Urothelium cell line (cell line): ENCODE measurements around the gene ANO8.
"Not testable (repeated sequence)": the region's sequence is repeated elsewhere in the genome, so short reads cannot be mapped to it uniquely, and the experiment has no call there.

Source experiments
- DNase-seq: peaks from one replicate; pipeline ENCODE4 v3.0.0; 2011; ENCODE audit warnings: low spot score, mixed read lengths
- FAIRE-seq: peaks from 2 replicates; lab custom pipeline; 2011; peaks lifted over from hg19 to GRCh38; lab: Jason Lieb, UNC

ANO8 gene

DNA sequence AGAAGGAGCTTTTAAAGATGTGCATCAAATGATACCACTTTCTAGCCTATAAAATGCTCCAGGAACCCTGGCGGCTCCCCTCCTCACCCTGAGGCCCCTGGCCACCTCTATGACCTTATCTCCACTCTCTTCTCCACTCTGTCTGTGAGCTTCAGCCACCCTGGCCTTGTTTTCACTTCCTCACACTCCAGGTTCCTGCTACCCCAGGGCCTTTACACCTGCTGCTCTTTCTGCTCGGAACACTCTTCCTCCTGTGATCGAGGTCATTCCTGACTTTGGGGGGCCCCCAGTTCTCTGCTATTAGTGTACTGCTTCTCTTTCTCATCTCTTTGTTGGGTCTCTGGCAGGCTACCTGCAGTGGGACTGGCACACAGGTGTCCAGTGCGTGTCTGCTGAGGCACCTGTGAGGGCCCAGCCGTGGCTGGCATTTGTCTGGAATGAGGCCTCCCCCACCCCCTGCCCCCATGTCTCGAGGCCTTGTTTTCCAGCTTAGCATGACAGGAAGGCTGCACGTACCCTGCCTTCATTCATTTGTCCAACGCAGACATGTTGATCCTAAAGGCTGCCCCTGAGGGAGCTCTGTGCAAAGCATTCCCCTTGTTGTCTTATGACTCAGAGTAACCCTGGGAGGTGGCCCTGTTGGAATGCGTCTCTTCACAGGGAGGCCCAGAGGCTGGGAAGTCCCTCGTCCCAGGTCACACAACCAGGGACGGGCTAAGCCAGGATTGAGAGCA, 23.0 kb downstream of the ANO8 start:
- FAIRE-seq (no peak), DNase-seq (no peak)

DNA sequence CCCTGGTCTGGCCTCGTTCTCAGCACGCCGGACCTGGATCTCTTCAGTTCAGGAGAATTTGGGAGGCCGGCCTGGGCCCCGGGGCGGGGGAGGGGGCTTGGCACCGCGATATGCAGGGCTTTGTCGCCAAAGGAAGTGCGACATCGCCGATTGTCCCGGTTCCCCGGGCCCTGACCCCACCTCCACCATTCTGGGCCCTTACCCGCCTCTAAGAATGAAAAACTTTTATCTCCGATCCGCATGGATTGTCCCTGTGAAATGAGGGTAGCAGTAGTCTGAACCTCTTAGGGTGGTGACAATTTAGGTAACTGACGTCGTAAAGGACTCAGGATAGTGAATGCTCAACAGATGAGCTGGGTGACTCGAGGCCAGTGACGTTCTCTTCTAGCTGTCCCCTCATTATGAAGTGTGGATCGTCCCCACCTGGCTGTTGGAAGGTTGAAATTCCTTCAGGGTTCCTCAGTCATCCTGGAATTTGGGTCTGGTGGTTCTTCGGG, 24.6 kb downstream of the ANO8 start:
- no peak for DNase-seq
- FAIRE-seq: no peak

DNA sequence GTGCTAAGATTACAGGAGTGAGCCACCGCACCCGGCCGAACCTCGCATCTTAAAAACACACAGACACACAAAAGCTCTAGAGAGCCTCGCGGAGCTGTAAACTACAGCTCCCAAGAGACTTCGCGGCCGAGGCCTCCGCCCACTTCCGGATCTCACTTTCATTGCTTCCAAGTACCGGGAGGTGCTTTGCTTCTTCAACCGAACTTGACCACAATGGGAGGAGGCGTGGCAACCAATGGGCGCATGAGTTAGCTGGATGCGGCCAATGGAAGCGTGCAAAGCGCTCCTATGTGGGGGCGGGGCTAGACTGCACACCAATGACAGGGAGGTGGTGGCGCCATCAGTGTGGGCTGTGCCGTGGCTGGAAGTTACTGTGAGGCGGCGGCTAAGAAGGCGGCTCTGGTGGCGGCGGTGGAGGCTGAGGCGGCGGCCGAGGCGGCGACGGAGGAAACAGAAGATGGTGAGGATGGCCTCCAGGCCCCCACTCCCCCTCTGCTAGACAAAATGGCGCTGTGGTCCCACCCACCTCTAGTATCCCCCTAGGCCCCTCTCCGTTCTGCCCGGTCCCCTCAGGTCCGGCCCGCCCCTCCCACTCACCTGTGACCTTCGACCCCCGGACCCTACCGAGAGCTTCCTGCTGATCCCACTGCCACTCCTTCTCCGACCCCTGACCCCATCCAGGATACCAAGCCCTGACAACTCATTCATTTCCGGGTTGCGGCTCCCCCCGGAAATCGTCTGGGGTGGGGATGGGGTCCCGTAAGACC, 25.3 kb downstream of the ANO8 start, which contains the start of gene DDA1:
Gene DDA1 (plus strand): TSS at position 366 of the 767 bp plus-strand sequence. CDS start 92 bp downstream, at position 458.
- peak; percentile 85 for FAIRE-seq
- peak; percentile 91 for DNase-seq

DNA sequence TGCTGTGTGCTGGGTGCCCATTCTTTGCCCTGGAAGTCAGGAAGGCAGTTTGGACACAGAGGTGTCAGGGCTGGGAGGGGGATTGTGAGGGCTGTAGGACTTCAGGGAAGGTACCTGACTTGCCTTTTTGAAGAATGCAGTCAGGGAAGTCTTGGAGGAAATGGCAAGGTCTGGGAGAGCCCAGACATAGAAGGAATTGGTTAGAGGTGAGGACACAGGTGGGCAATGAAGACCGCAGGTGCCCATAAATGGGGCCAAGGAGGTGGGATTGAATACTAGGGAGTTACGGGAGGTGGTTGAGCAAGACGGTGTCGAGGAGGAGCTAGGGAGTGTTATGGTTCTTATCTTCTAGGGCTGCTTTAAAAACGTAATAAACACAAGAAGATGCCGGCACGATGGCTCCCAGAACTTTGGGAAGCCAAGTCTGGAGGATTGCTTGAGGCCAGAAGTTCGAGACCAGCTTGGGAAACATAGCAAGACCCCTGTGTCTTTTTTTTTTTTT, 26.7 kb downstream of the ANO8 start:
- FAIRE-seq (no peak), DNase-seq (no peak)

- FAIRE-seq (no peak), DNase-seq (no peak)
Observed at GRCh38 chr19:17306285-17306714, 28.4 kb downstream of the ANO8 start.

DNA sequence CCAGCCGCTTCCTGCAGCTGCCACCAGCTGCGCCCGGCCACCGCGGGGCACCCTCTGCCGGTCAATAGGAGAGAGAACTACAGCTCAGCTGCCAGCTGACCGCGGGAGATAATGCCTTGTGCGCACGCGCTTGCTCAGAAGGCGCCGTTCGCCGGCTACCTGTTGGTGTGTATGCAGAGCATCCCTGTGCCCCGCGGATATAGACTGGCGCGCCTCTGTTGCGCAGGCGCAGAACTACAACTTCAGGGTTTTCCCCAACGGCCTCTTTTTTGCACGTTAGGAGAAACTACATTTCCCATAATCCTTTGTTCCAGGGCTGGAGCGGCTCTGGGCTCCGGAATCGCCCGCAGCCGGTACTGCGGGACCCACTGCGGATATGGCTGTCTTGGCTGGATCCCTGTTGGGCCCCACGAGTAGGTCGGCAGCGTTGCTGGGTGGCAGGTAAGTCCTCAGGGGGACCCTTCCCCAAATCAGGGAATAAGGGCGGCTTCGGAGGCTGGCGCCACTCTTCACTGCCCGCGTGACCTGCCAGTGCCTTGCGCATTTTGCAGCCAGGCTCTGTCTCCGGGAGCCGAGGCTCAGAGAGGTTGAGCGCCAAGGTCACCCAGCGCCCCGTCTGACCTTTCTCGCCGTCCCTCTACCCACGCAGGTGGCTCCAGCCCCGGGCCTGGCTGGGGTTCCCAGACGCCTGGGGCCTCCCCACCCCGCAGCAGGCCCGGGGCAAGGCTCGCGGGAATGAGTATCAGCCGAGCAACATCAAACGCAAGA, 29.0 kb downstream of the ANO8 start, which contains the start of gene MRPL34:
Gene MRPL34 (plus strand): TSS at position 356 of the 768 bp plus-strand sequence. CDS start 21 bp downstream, at position 377.
- DNase-seq: peak; percentile 88
- FAIRE-seq: no peak

DNA sequence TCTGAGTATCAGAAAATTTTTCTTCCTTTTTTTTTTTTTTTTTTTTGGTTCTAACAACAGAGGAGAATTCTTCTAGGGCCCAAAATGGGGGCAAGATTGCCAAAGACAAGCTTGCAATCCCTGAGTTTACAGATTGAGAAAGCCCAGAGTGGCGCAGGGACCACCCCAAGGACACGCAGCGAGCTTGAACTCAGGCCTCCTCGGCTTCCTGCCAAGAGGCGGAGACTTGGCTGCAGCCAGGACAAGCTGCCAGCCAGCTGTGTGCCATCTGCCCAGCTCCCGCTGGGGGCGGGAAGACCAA, 29.5 kb downstream of the ANO8 start:
- no peak for DNase-seq
- peak; percentile 59 for FAIRE-seq

DNA sequence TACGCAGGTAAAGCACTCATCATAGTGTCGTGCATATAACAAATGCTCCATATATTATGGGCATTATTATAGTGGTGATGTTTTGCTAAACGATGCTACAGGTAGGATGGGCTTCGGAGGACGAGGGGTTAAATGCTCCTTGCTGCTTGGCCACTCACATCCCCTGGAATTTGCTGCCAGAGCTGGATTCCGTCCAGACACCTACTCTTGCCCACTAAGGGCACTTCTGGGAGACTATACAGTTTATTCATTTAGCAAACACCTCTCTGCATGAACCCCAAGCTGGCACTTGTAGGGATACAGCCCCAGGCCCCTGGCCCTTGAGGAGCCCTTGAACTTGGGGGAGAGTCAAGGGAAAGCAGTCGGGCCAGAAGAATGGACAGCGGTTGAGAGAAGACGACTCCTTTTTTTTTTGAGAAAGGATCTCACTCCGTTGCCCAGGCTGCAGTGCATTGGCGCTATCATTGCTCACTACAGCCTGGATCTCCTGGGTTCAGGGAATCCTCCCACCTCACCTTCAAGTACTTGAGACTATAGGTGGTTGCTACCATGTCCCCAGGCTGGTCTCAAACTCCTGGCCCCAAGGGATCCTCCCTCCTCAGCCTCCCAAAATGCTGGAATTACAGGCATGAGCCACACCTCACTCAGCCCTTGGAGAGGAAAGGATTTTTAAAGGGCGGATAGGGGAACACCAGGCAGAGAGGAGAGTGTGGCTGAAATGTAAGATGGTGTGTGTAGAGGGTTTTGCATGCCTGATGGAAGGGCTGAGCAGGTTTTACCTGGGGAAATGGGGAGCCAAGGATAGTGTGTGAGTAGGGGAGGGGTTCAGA, 30.1 kb downstream of the ANO8 start:
- no peak for DNase-seq
- FAIRE-seq: no peak

DNA sequence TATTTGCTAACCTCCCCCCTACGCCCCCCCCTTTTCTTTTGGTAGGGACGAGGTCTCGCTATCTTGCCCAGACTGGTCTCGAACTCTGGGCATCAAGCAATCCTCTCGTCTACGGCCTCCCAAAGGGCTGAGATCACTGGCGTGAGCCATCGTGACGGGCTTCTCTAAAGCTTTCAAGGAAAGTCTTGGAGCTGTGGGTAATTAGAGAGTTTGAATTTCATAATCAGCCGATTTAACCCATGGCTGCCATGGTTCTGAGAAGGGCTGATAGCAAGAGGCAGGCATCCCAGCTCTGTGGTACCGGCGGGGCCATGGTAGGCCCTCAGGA, 30.8 kb downstream of the ANO8 start:
- DNase-seq: no peak
- no peak for FAIRE-seq

DNA sequence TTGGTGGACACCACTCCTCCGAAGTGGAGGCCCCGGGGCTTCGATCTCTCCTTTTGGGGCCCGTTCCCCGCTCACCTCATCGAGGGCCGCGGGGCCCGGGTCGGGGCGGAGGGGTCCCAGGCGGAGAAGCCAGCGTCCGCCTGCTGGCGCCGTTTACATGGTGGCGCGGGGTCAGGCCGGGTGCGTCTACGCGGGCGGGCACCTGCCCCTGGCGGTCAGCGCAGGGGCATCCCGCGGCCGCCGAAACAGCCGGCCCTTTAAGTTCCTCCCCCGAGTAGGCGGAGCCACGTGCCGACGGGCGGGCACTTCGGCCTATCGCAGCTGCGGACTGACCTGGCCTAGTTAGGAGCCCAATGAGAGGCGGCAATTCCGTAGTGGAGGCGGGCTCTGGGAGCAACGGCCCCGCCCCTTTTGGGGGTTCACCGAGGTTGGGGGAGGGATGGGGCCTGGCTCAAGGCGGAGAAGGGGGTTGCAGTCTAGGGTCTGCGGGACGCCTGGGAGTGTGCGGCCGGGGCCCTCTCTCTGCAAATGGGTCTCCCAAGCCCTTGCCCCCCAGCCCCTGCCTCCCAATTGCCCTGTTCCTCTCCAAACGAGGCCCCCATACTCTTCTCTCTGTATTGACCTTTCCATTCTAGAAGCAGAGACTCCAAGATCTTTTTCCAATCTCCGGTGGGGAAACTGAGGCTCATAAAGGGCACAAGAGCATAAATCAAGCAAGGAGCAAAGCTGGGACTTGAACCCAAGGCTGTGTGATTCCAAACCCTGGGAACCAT, 31.3 kb downstream of the ANO8 start, which contains the start of gene ABHD8:
Gene ABHD8 (minus strand): TSS at position 259 of the 773 bp plus-strand sequence. CDS start 1,809 bp downstream, outside the sequence.
- DNase-seq: peak; percentile 91
- no peak for FAIRE-seq

GRCh38 chr19:17302391-17303166, 32.1 kb downstream of the ANO8 start:
- FAIRE-seq (no peak), DNase-seq (no peak)

DNA sequence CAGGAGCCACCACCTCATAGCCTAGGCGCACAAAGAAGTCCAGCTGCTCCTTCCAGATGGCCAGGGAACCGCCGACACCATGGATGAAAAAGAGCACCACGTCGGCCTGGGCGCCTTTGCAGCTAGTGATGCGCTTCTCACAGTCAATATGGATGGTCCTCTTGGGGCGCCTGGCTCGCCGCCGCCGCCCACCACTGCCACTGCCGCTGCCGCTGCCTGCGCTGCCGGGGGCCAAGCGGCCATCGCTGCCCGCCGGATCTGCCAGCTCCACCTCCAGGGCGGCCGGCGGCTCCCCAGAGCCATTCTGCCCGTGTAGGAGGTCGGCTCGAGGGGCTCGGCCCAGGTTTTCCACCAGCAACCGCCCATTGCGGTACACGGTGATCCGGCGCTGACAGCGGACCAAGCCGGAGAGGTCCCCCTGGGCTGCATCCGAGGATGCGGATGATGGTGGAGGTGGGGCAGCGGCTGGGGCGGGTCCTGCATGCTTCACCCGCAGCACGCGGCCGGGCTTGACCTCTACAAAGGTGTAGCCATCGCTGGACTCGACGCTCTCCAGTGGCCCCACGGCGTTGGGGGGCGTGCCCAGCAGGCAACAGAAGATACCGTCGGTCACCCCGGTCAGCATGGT, 33.5 kb downstream of the ANO8 start:
- no peak for DNase-seq
- no peak for FAIRE-seq

DNA sequence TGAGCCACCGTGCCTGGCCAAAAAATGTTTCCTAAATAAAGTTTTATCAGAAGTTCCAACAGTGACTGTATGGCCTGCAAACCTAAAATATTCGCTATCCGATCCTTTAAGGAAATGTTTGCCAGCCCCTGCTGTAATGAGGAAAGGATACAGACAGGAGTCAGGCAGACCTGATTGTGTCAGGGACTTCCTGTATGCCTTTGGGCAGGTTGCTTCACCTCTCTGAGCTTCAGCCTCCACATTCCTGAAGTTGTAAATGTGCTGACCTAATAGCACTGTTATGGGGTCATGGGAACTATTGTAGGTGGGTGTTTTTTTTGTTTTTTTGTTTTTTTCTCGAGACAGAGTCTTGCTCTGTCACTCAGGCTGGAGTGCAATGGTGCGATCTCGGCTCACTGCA, 37.7 kb downstream of the ANO8 start:
- no peak for FAIRE-seq

GRCh38 chr19:17296273-17296672, 38.4 kb downstream of the ANO8 start:
- FAIRE-seq (no peak), DNase-seq (peak; percentile 16)

More for the DNA sequence above, 37.7 kb downstream of the ANO8 start:
- no peak for DNase-seq

DNA sequence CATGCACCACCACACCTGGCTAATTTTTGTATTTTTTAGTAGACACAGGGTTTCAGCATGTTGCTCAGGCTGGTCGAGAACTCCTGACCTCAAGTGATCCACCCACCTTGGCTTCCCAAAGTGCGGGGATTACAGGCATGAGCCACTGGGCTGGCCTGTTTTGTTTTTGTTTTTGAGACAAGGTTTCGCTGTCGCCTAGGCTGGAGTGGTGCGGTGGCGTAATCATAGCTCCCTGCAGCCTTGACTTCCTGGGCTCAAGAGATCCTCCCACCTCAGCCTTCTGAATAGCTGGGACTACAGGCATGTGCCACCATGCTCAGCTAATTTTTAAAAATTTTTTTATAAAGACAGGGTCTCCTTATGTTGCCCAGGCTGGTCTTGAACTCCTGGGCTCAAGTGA, 39.1 kb downstream of the ANO8 start:
- not testable (repeated sequence) for DNase-seq, FAIRE-seq

- FAIRE-seq: no peak
- peak; percentile 28 for DNase-seq
Observed at GRCh38 chr19:17294051-17294891, 40.4 kb downstream of the ANO8 start.

GRCh38 chr19:17293605-17294004, 41.0 kb downstream of the ANO8 start:
- FAIRE-seq: no peak

More at GRCh38 chr19:17293605-17294004, 41.0 kb downstream of the ANO8 start:
- DNase-seq: no peak
